ENCODE measurements around the gene CACNA2D1.
"Not testable (repeated sequence)": the region's sequence is repeated elsewhere in the genome, so short reads cannot be mapped to it uniquely, and the experiment has no call there.

The CACNA2D1 gene

DNA sequence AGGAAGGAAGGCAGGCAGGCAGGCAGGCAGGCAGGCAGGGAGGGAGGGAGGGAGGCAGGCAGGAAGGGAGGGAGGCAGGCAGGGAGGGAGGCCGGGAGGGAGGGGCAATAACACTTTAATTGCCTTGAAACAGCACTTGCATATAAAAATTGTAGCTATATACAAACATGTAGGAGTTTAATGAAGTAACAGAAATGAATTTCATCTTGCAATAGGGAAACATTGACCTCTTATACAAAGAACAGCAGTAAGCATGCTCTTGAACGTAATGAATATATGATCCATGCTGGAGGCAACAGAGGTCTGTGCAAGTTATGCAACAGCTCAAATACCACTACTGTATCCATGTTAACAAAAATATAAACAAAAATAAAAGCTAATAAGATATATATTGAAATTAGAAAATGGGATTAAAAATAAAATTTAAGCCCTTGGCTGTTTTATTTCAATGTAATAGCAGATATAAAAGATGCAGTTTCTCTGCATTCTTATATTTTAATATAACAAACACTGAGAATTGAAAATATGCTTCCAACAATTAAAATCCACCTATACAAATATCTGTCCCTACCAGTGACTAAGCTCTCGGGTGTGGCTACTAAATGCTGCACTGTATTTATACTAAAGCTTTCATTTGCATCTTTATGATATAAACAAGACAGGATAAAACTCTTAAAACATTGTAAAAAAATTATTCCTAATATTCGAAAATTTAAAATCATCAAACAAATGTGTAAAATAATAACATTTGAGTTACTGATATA is 50.3 kb downstream of the CACNA2D1 start:
- no peak for DNase-seq (ENCODE audit: low read depth)

- DNase-seq (ENCODE audit: low read depth): no peak
Measured at GRCh38 chr7:82390936-82391335, 52.6 kb downstream of the CACNA2D1 start.

DNA sequence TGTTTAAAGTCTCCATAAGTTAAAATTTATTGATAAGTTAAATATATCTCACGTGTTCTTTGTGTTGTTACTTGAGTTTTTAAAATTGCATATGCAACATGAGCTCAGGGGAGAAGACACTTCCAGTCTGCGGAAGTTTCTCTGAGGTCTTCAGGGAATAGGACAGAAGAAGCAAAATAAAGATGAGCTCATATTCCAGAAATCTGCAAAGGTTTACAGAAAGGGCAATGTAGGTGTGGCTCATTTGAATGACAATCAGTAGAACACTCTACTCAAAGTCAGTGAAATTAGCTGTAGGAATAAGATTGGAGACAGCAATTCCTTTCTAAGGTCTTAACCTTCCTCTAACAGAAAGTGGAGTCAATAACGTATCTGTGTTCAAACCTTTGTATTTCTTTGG is 53.7 kb downstream of the CACNA2D1 start:
- no peak for DNase-seq (ENCODE audit: low read depth)

DNA sequence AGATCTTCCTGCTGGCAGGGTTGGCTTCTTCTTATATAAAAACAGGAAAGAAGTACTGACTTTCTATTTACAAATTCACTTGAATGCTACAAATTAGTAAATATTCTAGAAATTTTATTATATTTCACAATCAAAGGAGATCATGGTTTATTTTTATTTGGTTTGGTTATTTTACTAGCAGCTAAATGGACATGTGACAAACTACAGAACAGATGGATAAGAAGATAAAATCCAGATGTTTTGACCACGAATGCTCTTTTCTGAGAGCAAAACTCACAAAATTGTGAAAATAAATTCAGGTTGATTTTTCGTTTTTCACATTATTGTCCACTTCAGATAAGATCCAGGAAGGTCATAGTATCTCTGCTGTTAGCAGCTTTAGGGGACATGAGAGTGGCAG is 55.4 kb downstream of the CACNA2D1 start:
- no peak for DNase-seq (ENCODE audit: low read depth)

DNA sequence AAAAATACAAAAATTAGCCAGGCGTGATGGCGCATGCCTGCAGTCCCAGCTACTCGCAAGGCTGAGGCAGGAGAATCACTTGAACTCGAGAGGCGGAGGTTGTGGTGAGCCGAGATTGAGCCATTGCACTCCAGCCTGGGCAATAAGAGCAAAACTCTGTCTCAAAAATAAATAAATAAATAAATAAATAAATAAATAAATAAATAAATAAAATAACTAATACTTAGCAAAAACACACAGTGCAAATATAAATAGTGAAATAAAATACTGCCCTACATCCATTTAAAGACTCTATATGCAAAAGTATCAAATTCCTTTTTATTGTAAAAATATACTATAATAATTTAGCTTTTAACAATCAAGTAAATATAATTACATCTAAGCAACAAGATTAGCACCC is 57.0 kb downstream of the CACNA2D1 start:
- not testable (repeated sequence) for DNase-seq (ENCODE audit: low read depth)

- DNase-seq (ENCODE audit: low read depth): no peak
Measured at GRCh38 chr7:82384779-82385178, 58.8 kb downstream of the CACNA2D1 start.

- no peak for DNase-seq (ENCODE audit: low read depth)
Measured at GRCh38 chr7:82384051-82384464, 59.5 kb downstream of the CACNA2D1 start.

GRCh38 chr7:82382276-82382675 is 61.3 kb downstream of the CACNA2D1 start:
- DNase-seq (ENCODE audit: low read depth): no peak

DNA sequence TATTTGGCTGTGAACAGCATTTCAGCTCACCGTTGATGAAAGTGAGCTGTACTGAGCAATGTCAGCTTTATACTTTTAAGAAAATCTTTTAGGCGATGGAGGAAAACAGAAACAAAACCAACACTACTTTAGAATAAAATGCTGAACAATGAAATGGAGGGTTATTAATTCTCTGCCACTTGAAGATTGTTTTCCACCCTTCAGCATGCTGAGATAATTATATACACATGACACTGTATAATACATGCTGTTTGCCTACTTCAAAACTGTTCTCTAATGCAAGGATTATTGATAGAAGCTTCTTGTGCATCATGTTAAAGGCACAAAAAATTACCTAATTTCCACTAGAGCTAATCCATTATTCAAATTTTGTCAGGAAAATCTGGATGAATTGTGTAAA is 66.8 kb downstream of the CACNA2D1 start:
- no peak for DNase-seq (ENCODE audit: low read depth)

GRCh38 chr7:82375713-82376112 is 67.9 kb downstream of the CACNA2D1 start:
- DNase-seq (ENCODE audit: low read depth): no peak

- DNase-seq (ENCODE audit: low read depth): no peak
Measured at GRCh38 chr7:82375129-82375528, 68.4 kb downstream of the CACNA2D1 start.

DNA sequence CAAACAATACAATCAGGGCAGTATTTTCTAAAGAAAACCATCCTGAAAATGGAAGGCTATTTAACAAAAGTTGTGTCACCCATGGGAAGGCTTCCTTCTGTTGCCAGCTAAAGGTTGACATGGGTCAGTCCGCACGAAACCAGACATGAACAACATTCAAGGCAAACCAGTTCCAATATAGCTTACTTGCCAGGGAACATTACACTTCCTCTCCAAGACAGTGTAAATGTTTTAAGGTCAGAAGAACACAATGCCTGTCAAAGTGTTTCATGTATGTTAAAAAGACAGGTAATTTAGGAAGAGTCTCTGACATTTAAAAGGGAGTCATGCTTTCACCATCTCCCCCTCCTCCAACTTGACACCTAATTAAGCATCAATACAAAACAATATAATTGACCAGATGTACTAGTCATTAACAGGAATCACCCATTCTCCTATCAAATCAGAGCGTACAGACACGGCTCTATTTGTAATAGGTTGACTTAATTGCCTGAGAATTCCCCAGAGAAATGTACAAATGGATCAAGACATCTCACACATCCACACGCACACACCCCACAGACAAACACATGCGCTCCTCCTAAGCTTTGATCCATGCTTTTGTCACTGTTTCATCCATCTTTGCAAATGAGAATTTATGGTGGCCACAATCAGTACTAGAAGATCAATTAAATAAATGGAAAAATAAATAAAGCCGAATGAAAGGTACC is 69.5 kb downstream of the CACNA2D1 start:
- no peak for DNase-seq (ENCODE audit: low read depth)

- DNase-seq (ENCODE audit: low read depth): no peak
Measured at GRCh38 chr7:82364671-82365070, 78.9 kb downstream of the CACNA2D1 start.

GRCh38 chr7:82364048-82364447 is 79.5 kb downstream of the CACNA2D1 start:
- DNase-seq (ENCODE audit: low read depth): no peak

- no peak for DNase-seq (ENCODE audit: low read depth)
Measured at GRCh38 chr7:82362129-82362706, 81.4 kb downstream of the CACNA2D1 start.

DNA sequence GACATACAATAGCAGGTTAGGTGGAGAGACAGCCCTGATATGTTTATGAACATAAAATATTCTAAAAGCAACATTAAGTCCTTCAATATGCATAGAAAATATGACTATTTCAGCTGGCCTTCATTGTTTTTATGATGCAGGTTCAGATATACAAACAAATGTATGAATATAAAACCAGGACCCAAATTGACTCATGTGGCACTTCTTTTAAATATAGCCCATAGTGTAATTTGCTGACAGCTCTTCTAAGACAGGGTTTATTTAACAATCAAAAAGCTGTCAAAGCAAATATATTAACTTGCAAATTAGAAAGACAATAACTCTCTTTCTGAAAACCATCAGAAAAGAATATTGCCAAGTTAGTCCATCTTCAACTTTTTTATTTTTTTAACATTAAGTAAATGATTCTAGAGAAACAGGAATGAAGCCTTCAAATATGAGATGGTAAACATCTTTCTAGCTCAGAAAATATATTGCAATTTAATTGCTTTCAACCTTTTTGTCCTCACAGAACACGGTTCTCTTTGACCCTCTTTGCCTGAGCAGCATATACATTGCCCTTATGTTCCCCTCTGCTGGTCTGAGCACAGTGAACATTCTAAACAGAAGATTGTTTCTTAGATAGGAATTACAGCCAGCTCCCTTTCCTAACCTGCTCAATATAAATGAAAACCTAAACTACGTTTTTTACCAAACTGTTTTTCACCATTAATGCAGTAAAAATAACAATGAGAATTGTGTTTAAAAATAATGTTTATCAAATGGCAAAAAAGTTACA is 82.8 kb downstream of the CACNA2D1 start:
- DNase-seq (ENCODE audit: low read depth): no peak

- DNase-seq (ENCODE audit: low read depth): no peak
Measured at GRCh38 chr7:82359426-82359825, 84.2 kb downstream of the CACNA2D1 start.

DNA sequence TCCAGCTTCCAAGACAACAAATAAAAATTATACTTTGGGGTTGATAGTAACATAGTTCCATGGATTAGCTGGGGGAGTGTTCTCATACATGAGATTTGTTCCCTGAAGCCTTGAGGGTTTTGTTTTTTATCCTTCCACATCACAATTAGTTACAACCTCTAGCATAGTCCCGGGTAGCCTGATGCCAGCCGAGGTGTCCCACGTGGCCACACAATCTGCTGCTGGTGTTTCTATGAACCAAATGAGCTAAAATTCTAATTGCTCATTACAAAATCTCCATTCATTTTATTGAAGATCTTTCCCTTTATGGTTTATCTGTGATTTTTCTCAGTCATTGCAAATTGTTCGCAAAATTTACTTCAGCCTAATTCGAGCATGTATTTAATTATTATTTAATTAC is 84.7 kb downstream of the CACNA2D1 start:
- no peak for DNase-seq (ENCODE audit: low read depth)

- DNase-seq (ENCODE audit: low read depth): no peak
Measured at GRCh38 chr7:82358009-82358578, 85.5 kb downstream of the CACNA2D1 start.

DNA sequence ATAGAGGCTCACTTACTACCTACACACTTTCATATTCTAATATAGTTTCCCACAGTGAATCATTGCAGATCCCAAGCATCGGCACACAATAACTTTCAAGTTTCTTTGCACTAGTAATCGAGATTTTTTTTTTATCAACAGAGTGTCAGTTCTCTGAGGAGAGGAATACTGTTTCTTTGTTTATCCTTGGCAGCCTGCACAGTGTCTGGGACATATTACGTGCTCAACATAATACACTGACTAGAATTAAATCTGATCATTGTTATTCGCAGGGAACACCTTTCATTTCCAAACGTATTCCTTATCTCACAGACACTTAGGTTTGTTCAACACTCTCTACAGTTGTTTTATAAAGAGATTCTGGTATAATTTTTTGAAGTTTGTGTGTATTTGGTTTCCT is 95.3 kb downstream of the CACNA2D1 start:
- DNase-seq (ENCODE audit: low read depth): no peak

- no peak for DNase-seq (ENCODE audit: low read depth)
Measured at GRCh38 chr7:82347808-82348207, 95.8 kb downstream of the CACNA2D1 start.

DNA sequence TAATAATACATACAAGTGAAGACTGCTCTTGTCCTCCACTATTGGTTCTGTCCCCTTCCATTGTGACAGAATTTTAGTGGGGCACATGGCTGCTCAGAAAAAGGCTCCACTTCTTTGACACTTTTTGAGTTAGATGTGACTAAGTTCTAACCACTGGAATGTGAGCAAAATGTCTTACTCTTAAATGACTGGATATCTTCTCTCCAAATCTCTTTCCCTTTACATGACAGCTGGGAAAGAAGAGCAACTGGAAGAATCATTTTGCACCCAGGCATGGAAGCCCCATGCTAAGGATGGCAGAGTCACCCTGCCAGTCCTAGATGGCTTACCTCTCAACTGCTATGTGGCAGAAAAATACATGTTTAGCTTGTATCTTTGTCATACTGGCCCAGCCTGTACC is 97.7 kb downstream of the CACNA2D1 start:
- no peak for DNase-seq (ENCODE audit: low read depth)

Data from stimulated activated CD8-positive, alpha-beta memory T cell treated with anti-CD3 and anti-CD28 coated beads, Interleukin-7, amount 100 ng/mL, for 24 hours (primary cell).